Liver (tissue), 9 donors: Measurements from ENCODE around the gene PRDM10. TPM values are rescaled to one million over a fixed set of nuclear protein-coding genes. Genes with fewer than 3 reads are reported as not detected.

ENCODE experiments used
- DNase-seq: peaks from one replicate; pipeline ENCODE4 v3.0.0-alpha.2; 2017; ENCODE audit warnings: low spot score
- H3K27ac ChIP-seq, 2 donors: one replicate each; pipeline ENCODE4 v1.7.0; 2013; ENCODE audit warnings: inconsistent platforms in 2 of 2, low read length in 2 of 2, control low read depth in 1 of 2, low read depth in 1 of 2, mild to moderate bottlenecking in 1 of 2
- H3K27me3 ChIP-seq, 4 donors: one replicate each; pipeline versions ENCODE4 v1.6.1 to v1.7.0; 2013; ENCODE audit warnings: low read length in 3 of 4, inconsistent platforms in 1 of 4, mild to moderate bottlenecking in 1 of 4, moderate library complexity in 1 of 4; ENCODE audit not compliant: control insufficient read depth in 4 of 4, insufficient read depth in 4 of 4
- H3K36me3 ChIP-seq, 4 donors: one replicate each; pipeline versions ENCODE4 v1.6.1 to v1.7.0; 2013; ENCODE audit warnings: low read length in 3 of 4, mild to moderate bottlenecking in 3 of 4, low read depth in 1 of 4, moderate library complexity in 1 of 4; ENCODE audit not compliant: control insufficient read depth in 4 of 4, insufficient read depth in 3 of 4
- H3K4me1 ChIP-seq, 4 donors: one replicate each; pipeline versions ENCODE4 v1.6.1 to v1.7.0; 2013; ENCODE audit warnings: low read length in 3 of 4, mild to moderate bottlenecking in 3 of 4, moderate library complexity in 1 of 4; ENCODE audit not compliant: control insufficient read depth in 4 of 4, insufficient read depth in 4 of 4
- H3K4me3 ChIP-seq, 3 donors: one replicate each; pipeline versions ENCODE4 v1.6.1 to v1.7.0; 2013; ENCODE audit warnings: low read length in 3 of 3, control low read depth in 1 of 3, low read depth in 1 of 3, mild to moderate bottlenecking in 1 of 3
- H3K9ac ChIP-seq, 2 donors: one replicate each; pipeline ENCODE4 v1.7.0; 2013; ENCODE audit warnings: low read length in 2 of 2, mild to moderate bottlenecking in 2 of 2, moderate library complexity in 2 of 2, control low read depth in 1 of 2, low read depth in 1 of 2
- H3K9me3 ChIP-seq, 4 donors: one replicate each; pipeline versions ENCODE4 v1.6.1 to v1.7.0; 2013; ENCODE audit warnings: low read length in 3 of 4; ENCODE audit not compliant: control insufficient read depth in 4 of 4
- ATF3 ChIP-seq: IDR thresholded peaks from 2 replicates; pipeline ENCODE4 v1.6.1; 2016; ENCODE audit warnings: antibody characterized with exemption
- CTCF ChIP-seq: fragments of 150-350 bp; IDR thresholded peaks from 2 replicates; pipeline ENCODE4 v1.5.1; 2017; ENCODE audit warnings: improper control_type of control experiment, low read depth, low read length; ENCODE audit not compliant: missing input control
- EGR1 ChIP-seq, 2 donors: IDR thresholded peaks; 2 replicates each; pipeline ENCODE4 v1.6.1; 2016 to 2018; ENCODE audit warnings: antibody characterized with exemption in 2 of 2, low read depth in 2 of 2
- FOXA1 ChIP-seq: IDR thresholded peaks from 2 replicates; pipeline ENCODE4 v1.6.1; 2016; ENCODE audit warnings: antibody characterized with exemption
- FOXA2 ChIP-seq: IDR thresholded peaks from 2 replicates; pipeline ENCODE4 v1.6.1; 2016; ENCODE audit warnings: antibody characterized with exemption
- GABPA ChIP-seq, 2 donors: IDR thresholded peaks in 1 of 2; conservative IDR thresholded peaks in 1 of 2; 2 replicates each; pipeline ENCODE4 v1.6.1; 2016; ENCODE audit warnings: antibody characterized with exemption in 2 of 2, mild to moderate bottlenecking in 1 of 2, moderate library complexity in 1 of 2
- HNF4A ChIP-seq, 2 donors: conservative IDR thresholded peaks; 2 replicates each; pipeline ENCODE4 v1.6.1; 2016; ENCODE audit warnings: antibody characterized with exemption in 2 of 2, mild to moderate bottlenecking in 2 of 2
- HNF4G ChIP-seq: IDR thresholded peaks from 2 replicates; pipeline ENCODE4 v1.6.1; 2016; ENCODE audit warnings: antibody characterized with exemption
- JUND ChIP-seq, 2 donors: IDR thresholded peaks; 2 replicates each; pipeline ENCODE4 v1.6.1; 2016; ENCODE audit warnings: antibody characterized with exemption in 2 of 2
- MAX ChIP-seq: IDR thresholded peaks from 2 replicates; pipeline ENCODE4 v1.6.1; 2016; ENCODE audit warnings: antibody characterized with exemption
- NR2F2 ChIP-seq: IDR thresholded peaks from 2 replicates; pipeline ENCODE4 v1.6.1; 2016; ENCODE audit warnings: antibody characterized with exemption
- RAD21 ChIP-seq, 2 donors: IDR thresholded peaks; 2 replicates each; pipeline ENCODE4 v1.6.1; 2016; ENCODE audit warnings: antibody characterized with exemption in 2 of 2, mild to moderate bottlenecking in 2 of 2
- REST ChIP-seq: IDR thresholded peaks from 2 replicates; pipeline ENCODE4 v1.6.1; 2016; ENCODE audit warnings: antibody characterized with exemption, mild to moderate bottlenecking
- RXRA ChIP-seq, 2 donors: IDR thresholded peaks; 2 replicates each; pipeline ENCODE4 v1.6.1; 2017 to 2018; ENCODE audit warnings: antibody characterized with exemption in 2 of 2, mild to moderate bottlenecking in 1 of 2
- SP1 ChIP-seq: IDR thresholded peaks from 2 replicates; pipeline ENCODE4 v1.6.1; 2018; ENCODE audit warnings: antibody characterized with exemption, mild to moderate bottlenecking
- TAF1 ChIP-seq: conservative IDR thresholded peaks from 2 replicates; pipeline ENCODE4 v1.6.1; 2016; ENCODE audit warnings: antibody characterized with exemption, mild to moderate bottlenecking
- YY1 ChIP-seq: IDR thresholded peaks from 2 replicates; pipeline ENCODE4 v1.6.1; 2016; ENCODE audit warnings: antibody characterized with exemption, mild to moderate bottlenecking
- ZBTB33 ChIP-seq: IDR thresholded peaks from 2 replicates; pipeline ENCODE4 v1.6.1; 2016; ENCODE audit warnings: antibody characterized with exemption
- WGBS: extraction: QIAGEN DNeasy Blood & Tissue Kit; methylation state at CpG from one replicate; pipeline ENCODE4 v1.1.7; 2013; 5-methylcytosine and 5-hydroxymethylcytosine counted together
- polyA plus RNA-seq, 2 donors: library from polyadenylated mRNA; stranded (reverse) in 1 of 2; unstranded in 1 of 2; fragments of 200-250 nt in 1 of 2; fragments of >200 nt in 1 of 2; fragmentation: Nextera tagmentation in 1 of 2; extraction: Ambion mirVana in 1 of 2; gene quantifications; one replicate each; pipeline versions ENCODE4 v1.2.1 to v1.2.3, GENCODE V29; 2013 to 2015
- total RNA-seq, 2 donors: library from RNA; depleted of rRNA; stranded (reverse); fragments of >200 nt; gene quantifications; one replicate each; pipeline ENCODE4 v1.2.3, GENCODE V29; 2014
- donor health status: healthy.
- donor health status: healthy.
- donor health status: healthy.
- donor health status: healthy.
- donor health status: healthy.

Gene PRDM10
- total and polyA plus RNA-seq, 4 donors, result 1.4 to 7.2 (median 3.9) TPM

- H3K4me1 ChIP-seq, result no peaks in the 10 kb centered on the region
- H3K9me3 ChIP-seq, result no peaks in the 10 kb centered on the region
- TF ChIP-seq GABPA (IDR thresholded peaks at IDR 0.05 in 1 of 2, conservative IDR thresholded peaks at IDR 0.05 in 1 of 2) (no peak), RAD21 (IDR thresholded peaks at IDR 0.05) (no peak), YY1 (no peak), NR2F2 (no peak), ATF3 (no peak), MAX (no peak), RXRA (IDR thresholded peaks at IDR 0.05) (no peak), SP1 (no peak), CTCF (no peak), FOXA1 (no peak), REST (no peak), TAF1 (no peak), FOXA2 (no peak), ZBTB33 (no peak), HNF4A (conservative IDR thresholded peaks at IDR 0.05) (no peak), HNF4G (no peak), EGR1 (IDR thresholded peaks at IDR 0.05; ENCODE audit: low read depth in 2 of 2) (no peak), JUND (IDR thresholded peaks at IDR 0.05) (no peak)
- no peak overlapping the region for H3K27ac ChIP-seq
- no peak for DNase-seq
- no peaks in the 10 kb centered on the region for H3K27me3 ChIP-seq
- WGBS, result 95% methylated on average over 3 of the region's 3 CpGs
- H3K36me3 ChIP-seq, result no peaks in the 10 kb centered on the region
- no peak overlapping the region for H3K4me3 ChIP-seq
- H3K9ac ChIP-seq, result no peak overlapping the region
Measured at GRCh38 chr11:129985823-129986222, 16.8 kb downstream of the PRDM10 start.

GRCh38 chr11:129980086-129980485 lies 22.5 kb downstream of the PRDM10 start:
- TF ChIP-seq RXRA (IDR thresholded peaks at IDR 0.05) (no peak), EGR1 (IDR thresholded peaks at IDR 0.05; ENCODE audit: low read depth in 2 of 2) (no peak), TAF1 (no peak), ZBTB33 (no peak), NR2F2 (no peak), YY1 (no peak)
- H3K4me1 ChIP-seq, result no peaks in the 10 kb centered on the region
- H3K4me3 ChIP-seq, result no peak overlapping the region
- DNase-seq, result no peak
- no peaks in the 10 kb centered on the region for H3K27me3 ChIP-seq
- no peak overlapping the region for H3K27ac ChIP-seq
- no peaks in the 10 kb centered on the region for H3K36me3 ChIP-seq
- no peak overlapping the region for H3K9ac ChIP-seq
- 93% methylated on average over 8 of the region's 8 CpGs for whole genome bisulfite sequencing
- no peaks in the 10 kb centered on the region for H3K9me3 ChIP-seq
